ENCODE measurements around the gene THRB.

THRB gene

DNA sequence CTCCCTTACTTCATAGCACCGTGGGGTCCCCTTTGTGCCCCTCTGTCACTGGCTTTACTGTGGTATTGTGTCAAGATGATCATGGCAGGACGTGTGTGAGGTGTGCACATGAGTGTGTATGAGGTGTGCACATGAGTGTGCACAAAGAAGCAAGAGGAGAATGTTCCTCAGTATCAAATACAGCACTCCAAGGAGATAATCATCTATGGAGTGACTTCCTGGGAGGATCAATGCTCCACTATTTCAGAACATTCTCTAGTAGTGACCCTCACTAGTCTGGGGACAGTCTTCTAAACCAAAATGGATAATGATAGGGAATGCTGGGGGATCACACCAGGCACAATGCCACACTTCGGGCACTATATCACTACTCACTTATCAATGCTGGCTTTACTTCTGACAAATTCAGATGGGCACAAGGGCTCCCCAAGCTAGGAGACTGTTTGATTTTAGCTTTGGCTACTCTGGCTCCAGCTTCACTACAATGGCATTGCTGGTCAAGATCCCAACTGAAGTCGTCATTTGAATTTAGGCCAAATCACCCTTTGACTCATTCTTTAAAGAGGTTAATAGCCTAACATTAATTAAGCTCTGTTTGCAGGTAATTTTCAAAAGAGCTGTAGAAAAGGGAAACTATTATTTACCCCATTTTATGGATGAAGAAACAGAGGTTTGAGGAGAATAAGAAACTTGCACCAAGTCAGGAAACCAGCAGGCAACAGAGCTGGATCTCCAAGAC, 124.1 kb downstream of the THRB start:
- Histone ChIP-seq H3K79me2 (ENCODE audit: insufficient read depth, low read length) (no peaks in the 10 kb centered on the region), H3K9ac (ENCODE audit: low read length) (no peak overlapping the region), H3K27me3 (ENCODE audit: insufficient read depth, low read length) (no peaks in the 10 kb centered on the region), H3K9me2 (ENCODE audit: low read depth, low read length) (no peaks in the 10 kb centered on the region), H3K36me3 (ENCODE audit: insufficient read depth, low read length) (no peaks in the 10 kb centered on the region), H3F3A (ENCODE audit: insufficient read depth, low read length) (no peaks in the 10 kb centered on the region), H3K4me2 (ENCODE audit: low read length) (no peak overlapping the region), H3K4me1 (ENCODE audit: insufficient read depth, low read length, severe bottlenecking) (no peaks in the 10 kb centered on the region), H2AFZ (ENCODE audit: low read length) (no peak overlapping the region), H3K9me3 (ENCODE audit: low read length) (no peaks in the 10 kb centered on the region), H3K27ac (ENCODE audit: low read depth, low read length, poor library complexity, severe bottlenecking) (no peak overlapping the region), H4K20me1 (ENCODE audit: insufficient read depth, low read length) (no peaks in the 10 kb centered on the region), H3K4me3 (ENCODE audit: low read depth, low read length, poor library complexity, severe bottlenecking) (no peak overlapping the region)
- TF ChIP-seq EZH2 (IDR thresholded peaks at IDR 0.05; ENCODE audit: borderline replicate concordance, low read length): no peak
- TF ChIP-seq, protein P1, sequence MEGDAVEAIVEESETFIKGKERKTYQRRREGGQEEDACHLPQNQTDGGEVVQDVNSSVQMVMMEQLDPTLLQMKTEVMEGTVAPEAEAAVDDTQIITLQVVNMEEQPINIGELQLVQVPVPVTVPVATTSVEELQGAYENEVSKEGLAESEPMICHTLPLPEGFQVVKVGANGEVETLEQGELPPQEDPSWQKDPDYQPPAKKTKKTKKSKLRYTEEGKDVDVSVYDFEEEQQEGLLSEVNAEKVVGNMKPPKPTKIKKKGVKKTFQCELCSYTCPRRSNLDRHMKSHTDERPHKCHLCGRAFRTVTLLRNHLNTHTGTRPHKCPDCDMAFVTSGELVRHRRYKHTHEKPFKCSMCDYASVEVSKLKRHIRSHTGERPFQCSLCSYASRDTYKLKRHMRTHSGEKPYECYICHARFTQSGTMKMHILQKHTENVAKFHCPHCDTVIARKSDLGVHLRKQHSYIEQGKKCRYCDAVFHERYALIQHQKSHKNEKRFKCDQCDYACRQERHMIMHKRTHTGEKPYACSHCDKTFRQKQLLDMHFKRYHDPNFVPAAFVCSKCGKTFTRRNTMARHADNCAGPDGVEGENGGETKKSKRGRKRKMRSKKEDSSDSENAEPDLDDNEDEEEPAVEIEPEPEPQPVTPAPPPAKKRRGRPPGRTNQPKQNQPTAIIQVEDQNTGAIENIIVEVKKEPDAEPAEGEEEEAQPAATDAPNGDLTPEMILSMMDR (IDR thresholded peaks at IDR 0.05; ENCODE audit: low read length): no peak

DNA sequence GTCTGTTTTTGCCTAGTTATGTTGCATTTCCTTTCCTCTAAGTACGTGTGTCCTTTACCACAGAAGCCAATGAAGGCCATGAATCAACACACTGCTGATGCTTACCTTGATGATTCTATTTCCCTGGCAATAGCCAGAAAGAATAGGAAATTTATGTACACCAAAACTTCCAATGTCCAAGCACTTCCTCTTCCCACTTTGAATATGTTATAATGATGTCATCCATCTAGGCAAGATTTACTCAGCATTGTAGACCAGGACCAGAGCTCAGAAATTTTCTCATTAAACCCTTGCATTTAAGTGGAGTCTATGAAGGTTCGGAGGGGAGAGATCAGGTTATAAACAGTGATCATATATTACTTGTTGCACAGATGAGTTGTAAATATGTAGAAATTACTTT, 126.0 kb downstream of the THRB start:
- H3K79me2 ChIP-seq (ENCODE audit: insufficient read depth, low read length): no peaks in the 10 kb centered on the region
- H3K9me3 ChIP-seq (ENCODE audit: low read length): no peaks in the 10 kb centered on the region
- H3K9me2 ChIP-seq (ENCODE audit: low read depth, low read length): no peaks in the 10 kb centered on the region
- H4K20me1 ChIP-seq (ENCODE audit: insufficient read depth, low read length): no peaks in the 10 kb centered on the region
- H2AFZ ChIP-seq (ENCODE audit: low read length): no peak overlapping the region
- no peaks in the 10 kb centered on the region for H3K27me3 ChIP-seq (ENCODE audit: insufficient read depth, low read length)
- TF ChIP-seq, protein P1 (IDR thresholded peaks at IDR 0.05; ENCODE audit: low read length): no peak
- no peak for TF ChIP-seq EZH2 (IDR thresholded peaks at IDR 0.05; ENCODE audit: borderline replicate concordance, low read length)
- no peaks in the 10 kb centered on the region for H3F3A ChIP-seq (ENCODE audit: insufficient read depth, low read length)
- no peak overlapping the region for H3K4me3 ChIP-seq (ENCODE audit: low read depth, low read length, poor library complexity, severe bottlenecking)
- no peaks in the 10 kb centered on the region for H3K36me3 ChIP-seq (ENCODE audit: insufficient read depth, low read length)
- no peak overlapping the region for H3K27ac ChIP-seq (ENCODE audit: low read depth, low read length, poor library complexity, severe bottlenecking)
- H3K4me1 ChIP-seq (ENCODE audit: insufficient read depth, low read length, severe bottlenecking): no peaks in the 10 kb centered on the region
- H3K9ac ChIP-seq (ENCODE audit: low read length): no peak overlapping the region
- H3K4me2 ChIP-seq (ENCODE audit: low read length): no peak overlapping the region

DNA sequence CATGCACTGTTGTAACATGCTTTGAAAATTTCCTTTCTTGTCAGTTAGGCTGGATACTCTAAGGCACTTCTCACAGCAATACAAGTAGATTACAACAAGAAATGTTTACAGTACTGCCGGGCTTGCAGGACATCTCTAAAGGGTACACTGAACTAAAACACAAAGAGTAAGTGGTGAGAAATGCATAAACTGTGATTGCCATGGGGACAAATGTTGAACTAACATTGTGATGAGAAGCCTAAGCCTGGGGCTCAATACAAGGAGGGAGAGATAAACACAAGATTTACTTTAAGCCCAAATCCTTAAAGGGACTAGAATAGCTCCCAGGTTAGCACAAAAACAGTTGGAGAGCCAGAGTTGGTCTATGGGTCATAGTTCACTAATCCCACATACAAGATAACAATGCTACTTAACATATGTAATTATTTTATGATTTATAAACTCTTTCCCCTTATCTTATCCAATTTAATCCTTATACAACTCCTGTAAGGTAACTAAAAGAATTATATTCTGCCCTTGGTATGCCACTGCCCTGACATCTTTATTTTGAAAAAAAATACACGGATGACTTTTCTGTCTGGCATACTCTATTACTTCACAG, 126.9 kb downstream of the THRB start:
- TF ChIP-seq, protein P1 (IDR thresholded peaks at IDR 0.05; ENCODE audit: low read length): no peak
- no peak for TF ChIP-seq EZH2 (IDR thresholded peaks at IDR 0.05; ENCODE audit: borderline replicate concordance, low read length)
- no peaks in the 10 kb centered on the region for H3K27me3 ChIP-seq (ENCODE audit: insufficient read depth, low read length)
- no peak overlapping the region for H3K4me3 ChIP-seq (ENCODE audit: low read depth, low read length, poor library complexity, severe bottlenecking)
- no peak overlapping the region for H3K9ac ChIP-seq (ENCODE audit: low read length)
- no peaks in the 10 kb centered on the region for H3F3A ChIP-seq (ENCODE audit: insufficient read depth, low read length)
- no peak overlapping the region for H3K4me2 ChIP-seq (ENCODE audit: low read length)
- H3K4me1 ChIP-seq (ENCODE audit: insufficient read depth, low read length, severe bottlenecking): no peaks in the 10 kb centered on the region
- no peak overlapping the region for H3K27ac ChIP-seq (ENCODE audit: low read depth, low read length, poor library complexity, severe bottlenecking)
- no peaks in the 10 kb centered on the region for H3K9me3 ChIP-seq (ENCODE audit: low read length)
- no peaks in the 10 kb centered on the region for H3K9me2 ChIP-seq (ENCODE audit: low read depth, low read length)
- H3K79me2 ChIP-seq (ENCODE audit: insufficient read depth, low read length): no peaks in the 10 kb centered on the region
- no peaks in the 10 kb centered on the region for H3K36me3 ChIP-seq (ENCODE audit: insufficient read depth, low read length)
- H2AFZ ChIP-seq (ENCODE audit: low read length): no peak overlapping the region
- H4K20me1 ChIP-seq (ENCODE audit: insufficient read depth, low read length): no peaks in the 10 kb centered on the region
